Mucosa of descending colon (tissue), 3 donors: ENCODE measurements around the gene KRTAP10-4. TPM values are rescaled to one million over a fixed set of nuclear protein-coding genes. Genes with fewer than 3 reads are reported as not detected.

Experiments
- ATAC-seq: fragments of 200-7000 bp; cut with Tn5 transposase; one replicate; pipeline ENCODE4 v1.9.1; 2020; ENCODE audit warnings: mild to moderate bottlenecking, moderate library complexity
- DNase-seq, 3 donors: peaks; one replicate each; pipeline ENCODE4 v3.0.0-alpha.2; 2020
- H3K36me3 ChIP-seq: fragments of 200-600 bp; one replicate; pipeline ENCODE4 v1.8.0; 2021; ENCODE audit warnings: low read depth, mild to moderate bottlenecking
- H3K4me1 ChIP-seq: fragments of 200-600 bp; one replicate; pipeline ENCODE4 v1.8.0; 2021; ENCODE audit warnings: low read depth, mild to moderate bottlenecking
- H3K4me3 ChIP-seq: fragments of 200-600 bp; one replicate; pipeline ENCODE4 v1.8.0; 2021; ENCODE audit warnings: mild to moderate bottlenecking
- H3K9me3 ChIP-seq: fragments of 200-600 bp; one replicate; pipeline ENCODE4 v1.8.0; 2021; ENCODE audit warnings: mild to moderate bottlenecking
- CTCF ChIP-seq: fragments of 200-600 bp; IDR thresholded peaks from one replicate; pipeline ENCODE4 v1.8.0; 2022; ENCODE audit warnings: antibody characterized with exemption, mild to moderate bottlenecking
- intact Hi-C, 2 donors: fragments of 100-400 bp; cut with DNase I in 1 of 2; cut with micrococcal nuclease in 1 of 2; formaldehyde crosslinking; loops; one replicate each; pipeline versions ENCODE4 v1.11.0 to v1.11.1; 2022; cut with DNase I, micrococcal nuclease
- total RNA-seq, 3 donors: library from RNA; stranded (reverse); fragmentation: NEBNext Ultra II Directional in 2 of 3; extraction: Animal tissue kit (Norgen Biotek cat#: 25700) in 2 of 3; gene quantifications; one replicate each; pipeline versions ENCODE4 v1.2.1 to v1.2.4, GENCODE V29; 2021 to 2023
- donor health status: DM: no; HTN: no; CAD: no; lungs with moderate emphysema.
- donor health status: DM: no; HTN: no; CAD: no.
- donor health status: DM: no; HTN: yes; CAD: no.

The KRTAP10-4 gene
- total RNA-seq, 3 donors from 2014 or later: not detected

GRCh38 chr21:44572959-44573583, 458 bp upstream of the KRTAP10-4 start:
- intact Hi-C loops: no loop called here
- H3K4me1 ChIP-seq: peaks cover 7% of the 10 kb centered on the region
- no peak overlapping the region for H3K4me3 ChIP-seq
- ATAC-seq (no peak), DNase-seq (no peak)
- peaks cover 3% of the 10 kb centered on the region for H3K9me3 ChIP-seq
- no peak for TF ChIP-seq CTCF
- no peaks in the 10 kb centered on the region for H3K36me3 ChIP-seq

- peak; percentile 81 to 84 (median 81) for DNase-seq
- H3K4me1 ChIP-seq: peaks cover 7% of the 10 kb centered on the region
- H3K4me3 ChIP-seq: no peak overlapping the region
- H3K36me3 ChIP-seq: no peaks in the 10 kb centered on the region
- intact Hi-C loops: no loop called here
- ATAC-seq: peak; percentile 92
- no peak for TF ChIP-seq CTCF
- peaks cover 3% of the 10 kb centered on the region for H3K9me3 ChIP-seq
These were observed 1.2 kb downstream of the KRTAP10-4 start for GRCh38 chr21:44574457-44575306.

GRCh38 chr21:44575307-44576024, 1.9 kb downstream of the KRTAP10-4 start:
- intact Hi-C loops: no loop called here
- Histone ChIP-seq H3K36me3 (no peaks in the 10 kb centered on the region), H3K9me3 (peaks cover 3% of the 10 kb centered on the region), H3K4me3 (no peak overlapping the region), H3K4me1 (peaks cover 7% of the 10 kb centered on the region)
- DNase-seq (no peak), ATAC-seq (no peak)
- TF ChIP-seq CTCF: no peak

GRCh38 chr21:44576025-44576420, 2.5 kb downstream of the KRTAP10-4 start:
- TF ChIP-seq CTCF: no peak
- Histone ChIP-seq H3K4me1 (peaks cover 7% of the 10 kb centered on the region), H3K4me3 (no peak overlapping the region), H3K36me3 (no peaks in the 10 kb centered on the region), H3K9me3 (peaks cover 5% of the 10 kb centered on the region)
- DNase-seq (no peak), ATAC-seq (no peak)
- intact Hi-C loops: no loop called here

DNA sequence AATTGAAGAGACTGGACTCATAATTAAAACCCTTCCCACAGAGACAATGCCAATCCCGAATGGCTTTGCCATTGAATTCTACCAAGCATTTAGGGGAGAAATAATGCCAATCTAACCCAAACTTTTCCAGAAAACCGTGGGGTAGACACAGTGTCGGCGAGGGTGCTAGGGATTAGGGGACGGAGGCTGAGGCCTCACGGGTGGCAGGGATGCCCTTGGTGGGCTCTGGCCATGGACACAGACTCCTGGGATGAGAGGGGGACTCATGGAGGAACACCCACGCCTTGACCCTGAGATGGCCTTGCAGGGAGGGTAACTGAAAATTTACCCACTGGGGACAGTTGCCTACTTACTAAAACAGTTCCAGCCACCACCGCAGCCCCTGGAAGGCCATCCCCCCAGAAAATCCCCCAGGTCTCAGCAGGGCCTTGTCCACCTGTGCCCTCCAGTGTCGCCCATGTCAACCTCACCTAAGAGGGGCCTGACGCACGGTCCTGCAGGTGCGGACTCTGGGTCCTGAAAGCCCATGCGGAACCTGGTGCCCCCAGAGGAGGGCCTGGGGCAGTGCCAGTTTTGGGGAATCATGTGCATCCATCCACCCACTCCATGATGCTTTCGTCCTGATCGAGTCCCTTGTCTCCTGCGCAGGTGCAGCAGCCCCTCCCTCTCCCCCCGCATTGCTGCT, 5.0 kb downstream of the KRTAP10-4 start:
- Histone ChIP-seq H3K36me3 (no peaks in the 10 kb centered on the region), H3K4me3 (no peak overlapping the region), H3K9me3 (peaks cover 12% of the 10 kb centered on the region), H3K4me1 (peaks cover 7% of the 10 kb centered on the region)
- intact Hi-C loops: no loop called here
- no peak for TF ChIP-seq CTCF
- no peak for DNase-seq
- ATAC-seq: no peak
